Dermis blood vessel endothelial cell (primary cell): Measurements from ENCODE around the gene SEC62. TPM values are rescaled to one million over a fixed set of nuclear protein-coding genes. Genes with fewer than 3 reads are reported as not detected.
"Not testable (repeated sequence)": the region's sequence is repeated elsewhere in the genome, so short reads cannot be mapped to it uniquely, and the experiment has no call there.

Experiments
- DNase-seq: peaks from one replicate; pipeline ENCODE4 v3.0.0; 2010
- total RNA-seq: library from RNA; depleted of rRNA; stranded (reverse); fragments of >200 nt; gene quantifications from 2 replicates; pipeline ENCODE4 v1.2.3, GENCODE V29; 2014

Gene SEC62
- total RNA-seq, 1 donor from 2014 or later = 46.8 TPM

- no peak for DNase-seq
Observed at GRCh38 chr3:169968224-169968885, 1.7 kb downstream of the SEC62 start.

- no peak for DNase-seq
Observed at GRCh38 chr3:169969174-169970095, 2.8 kb downstream of the SEC62 start.

- no peak for DNase-seq
Observed at GRCh38 chr3:169970847-169971246, 4.2 kb downstream of the SEC62 start.

- DNase-seq = no peak
Observed at GRCh38 chr3:169971522-169971921, 4.9 kb downstream of the SEC62 start.

GRCh38 chr3:169980055-169980454 is 13.4 kb downstream of the SEC62 start:
- no peak for DNase-seq

GRCh38 chr3:169984292-169984691 is 17.7 kb downstream of the SEC62 start:
- peak; percentile 75 for DNase-seq

GRCh38 chr3:169990431-169990830 is 23.8 kb downstream of the SEC62 start:
- DNase-seq = no peak

- no peak for DNase-seq
Observed at GRCh38 chr3:169992156-169992555, 25.5 kb downstream of the SEC62 start.

GRCh38 chr3:169992781-169993180 is 26.2 kb downstream of the SEC62 start:
- DNase-seq = no peak

GRCh38 chr3:169993761-169994160 is 27.2 kb downstream of the SEC62 start:
- no peak for DNase-seq

GRCh38 chr3:169996063-169996462 is 29.5 kb downstream of the SEC62 start:
- no peak for DNase-seq

- DNase-seq = no peak
Observed at GRCh38 chr3:169998668-169999131, 32.1 kb downstream of the SEC62 start.

GRCh38 chr3:169999433-169999832 is 32.8 kb downstream of the SEC62 start:
- no peak for DNase-seq

GRCh38 chr3:170000051-170000450 is 33.4 kb downstream of the SEC62 start:
- DNase-seq = no peak

- DNase-seq = peak; percentile 60
Observed at GRCh38 chr3:170002231-170002630, 35.6 kb downstream of the SEC62 start.

GRCh38 chr3:170002879-170003278 is 36.3 kb downstream of the SEC62 start:
- peak; percentile 54 for DNase-seq

- peak; percentile 67 for DNase-seq
Observed at GRCh38 chr3:170003881-170004356, 37.3 kb downstream of the SEC62 start.

GRCh38 chr3:170007031-170007663 is 40.5 kb downstream of the SEC62 start:
- DNase-seq = peak; percentile 17

- no peak for DNase-seq
Observed at GRCh38 chr3:170010498-170010897, 43.9 kb downstream of the SEC62 start.

GRCh38 chr3:170012683-170013400 is 46.2 kb downstream of the SEC62 start:
- peak; percentile 12 for DNase-seq

GRCh38 chr3:170016057-170016456 is 49.5 kb downstream of the SEC62 start:
- no peak for DNase-seq

- not testable (repeated sequence) for DNase-seq
Observed at GRCh38 chr3:170019306-170019705, 52.7 kb downstream of the SEC62 start.
